ENCODE measurements around the gene RAB5B. TPM values are rescaled to one million over a fixed set of nuclear protein-coding genes. Genes with fewer than 3 reads are reported as not detected.

Gene RAB5B
- total RNA-seq = 62.1 TPM
- 100 to 1,000 TPM; 108 to 116 (median 113) TPM for polyA plus RNA-seq (ENCODE audit: insufficient read depth in 1 of 8, insufficient read length in 8 of 8, low replicate concordance in 1 of 8)
- long read RNA-seq, donor 1, full-length matches to known transcripts = 13 of 42 reads
- long read RNA-seq, donor 1, partial matches to known transcripts = 29 of 42 reads
- long read RNA-seq, donor 1, other reads (novel, unspliced or antisense) = 0 of 42 reads
- long read RNA-seq, donor 2, full-length matches to known transcripts = 3 of 3 reads
- long read RNA-seq, donor 2, partial matches to known transcripts = 0 of 3 reads
- long read RNA-seq, donor 2, other reads (novel, unspliced or antisense) = 0 of 3 reads
- long read RNA-seq, donor 3, full-length matches to known transcripts = 57 of 134 reads
- long read RNA-seq, donor 3, partial matches to known transcripts = 77 of 134 reads
- long read RNA-seq, donor 3, other reads (novel, unspliced or antisense) = 0 of 134 reads
- long read RNA-seq, donor 4, full-length matches to known transcripts = 17 of 55 reads
- long read RNA-seq, donor 4, partial matches to known transcripts = 38 of 55 reads
- long read RNA-seq, donor 4, other reads (novel, unspliced or antisense) = 0 of 55 reads
- long read RNA-seq, donor 5, full-length matches to known transcripts = 90 of 220 reads
- long read RNA-seq, donor 5, partial matches to known transcripts = 130 of 220 reads
- long read RNA-seq, donor 5, other reads (novel, unspliced or antisense) = 0 of 220 reads
- long read RNA-seq, donor 6, full-length matches to known transcripts = 49 of 168 reads
- long read RNA-seq, donor 6, partial matches to known transcripts = 119 of 168 reads
- long read RNA-seq, donor 6, other reads (novel, unspliced or antisense) = 0 of 168 reads
- long read RNA-seq, donor 7, full-length matches to known transcripts = 47 of 173 reads
- long read RNA-seq, donor 7, partial matches to known transcripts = 126 of 173 reads
- long read RNA-seq, donor 7, other reads (novel, unspliced or antisense) = 0 of 173 reads
- long read RNA-seq, donor 8, full-length matches to known transcripts = 33 of 165 reads
- long read RNA-seq, donor 8, partial matches to known transcripts = 132 of 165 reads
- long read RNA-seq, donor 8, other reads (novel, unspliced or antisense) = 0 of 165 reads
- long read RNA-seq, donor 9, full-length matches to known transcripts = 40 of 139 reads
- long read RNA-seq, donor 9, partial matches to known transcripts = 99 of 139 reads
- long read RNA-seq, donor 9, other reads (novel, unspliced or antisense) = 0 of 139 reads
- long read RNA-seq, donor 10, full-length matches to known transcripts = 42 of 131 reads
- long read RNA-seq, donor 10, partial matches to known transcripts = 89 of 131 reads
- long read RNA-seq, donor 10, other reads (novel, unspliced or antisense) = 0 of 131 reads
- long read RNA-seq, donor 11, full-length matches to known transcripts = 40 of 104 reads
- long read RNA-seq, donor 11, partial matches to known transcripts = 64 of 104 reads
- long read RNA-seq, donor 11, other reads (novel, unspliced or antisense) = 0 of 104 reads

- H3K4me1 ChIP-seq (ENCODE audit: control insufficient read depth, insufficient read depth, low read length) = peaks cover 13% of the 10 kb centered on the region
- no peaks in the 10 kb centered on the region for H3K9me3 ChIP-seq (replicated peaks; ENCODE audit: control insufficient read depth, low read depth, low read length)
- H3K4me3 ChIP-seq (ENCODE audit: low read length) = peak within 1 kb of the TSS; percentile 78
- H3K27me3 ChIP-seq (ENCODE audit: control insufficient read depth, insufficient read depth, low read length) = no peaks in the 10 kb centered on the region
- H3K36me3 ChIP-seq (ENCODE audit: control insufficient read depth, insufficient read depth, low read length) = peaks cover 33% of the 10 kb centered on the region
- peak within 1 kb of the TSS; percentile 98 for H3K27ac ChIP-seq (ENCODE audit: low read length)
- WGBS (ENCODE audit: insufficient coverage) = 0% methylated on average over 27 of the region's 39 CpGs
- DNase-seq = peak; percentile 100
These were observed at the start of gene RAB5B for GRCh38 chr12:55973599-55974307. TSS of gene RAB5B (plus strand) at chr12:55974078. CDS start at chr12:55986961, 12,883 bp downstream.

- peaks cover 19% of the 10 kb centered on the region for H3K4me1 ChIP-seq (ENCODE audit: control insufficient read depth, insufficient read depth, low read length)
These were observed 48.5 kb upstream of the RAB5B start for GRCh38 chr12:55925371-55925770.

GRCh38 chr12:55925870-55926737 lies 47.8 kb upstream of the RAB5B start:
- H3K4me1 ChIP-seq (ENCODE audit: control insufficient read depth, insufficient read depth, low read length) = peaks cover 26% of the 10 kb centered on the region
- DNase-seq = no peak
- H3K9me3 ChIP-seq (replicated peaks; ENCODE audit: control insufficient read depth, low read depth, low read length) = no peaks in the 10 kb centered on the region
- peak overlapping the region; percentile 98 for H3K27ac ChIP-seq (ENCODE audit: low read length)
- H3K36me3 ChIP-seq (ENCODE audit: control insufficient read depth, insufficient read depth, low read length) = peaks cover 7% of the 10 kb centered on the region
- H3K27me3 ChIP-seq (ENCODE audit: control insufficient read depth, insufficient read depth, low read length) = no peaks in the 10 kb centered on the region
- 0% methylated on average over 3 of the region's 10 CpGs for WGBS (ENCODE audit: insufficient coverage)
- peak overlapping the region; percentile 89 for H3K4me3 ChIP-seq (ENCODE audit: low read length)

More at GRCh38 chr12:55925371-55925770, 48.5 kb upstream of the RAB5B start:
- DNase-seq = no peak
- WGBS (ENCODE audit: insufficient coverage) = 92% methylated on average over 3 of the region's 4 CpGs
- Histone ChIP-seq H3K27ac (ENCODE audit: low read length) (no peak overlapping the region), H3K9me3 (replicated peaks; ENCODE audit: control insufficient read depth, low read depth, low read length) (no peaks in the 10 kb centered on the region), H3K36me3 (ENCODE audit: control insufficient read depth, insufficient read depth, low read length) (peaks cover 7% of the 10 kb centered on the region), H3K4me3 (ENCODE audit: low read length) (no peak overlapping the region), H3K27me3 (ENCODE audit: control insufficient read depth, insufficient read depth, low read length) (no peaks in the 10 kb centered on the region)

GRCh38 chr12:55926738-55927587 lies 46.9 kb upstream of the RAB5B start:
- Histone ChIP-seq H3K27ac (ENCODE audit: low read length) (peak overlapping the region; percentile 98), H3K4me1 (ENCODE audit: control insufficient read depth, insufficient read depth, low read length) (peaks cover 32% of the 10 kb centered on the region), H3K27me3 (ENCODE audit: control insufficient read depth, insufficient read depth, low read length) (no peaks in the 10 kb centered on the region), H3K9me3 (replicated peaks; ENCODE audit: control insufficient read depth, low read depth, low read length) (no peaks in the 10 kb centered on the region), H3K36me3 (ENCODE audit: control insufficient read depth, insufficient read depth, low read length) (peaks cover 4% of the 10 kb centered on the region), H3K4me3 (ENCODE audit: low read length) (peak overlapping the region; percentile 89)
- peak; percentile 97 for DNase-seq
- under 1% methylated on average over 31 of the region's 42 CpGs for WGBS (ENCODE audit: insufficient coverage)

- peaks cover 5% of the 10 kb centered on the region for H3K27me3 ChIP-seq (ENCODE audit: control insufficient read depth, insufficient read depth, low read length)
- peaks cover 40% of the 10 kb centered on the region for H3K4me1 ChIP-seq (ENCODE audit: control insufficient read depth, insufficient read depth, low read length)
- under 1% methylated on average over 38 of the region's 49 CpGs for WGBS (ENCODE audit: insufficient coverage)
- no peaks in the 10 kb centered on the region for H3K9me3 ChIP-seq (replicated peaks; ENCODE audit: control insufficient read depth, low read depth, low read length)
- no peaks in the 10 kb centered on the region for H3K36me3 ChIP-seq (ENCODE audit: control insufficient read depth, insufficient read depth, low read length)
- peak; percentile 87 for DNase-seq
- H3K27ac ChIP-seq (ENCODE audit: low read length) = peak within 1 kb of the TSS; percentile 98
- peak within 1 kb of the TSS; percentile 89 for H3K4me3 ChIP-seq (ENCODE audit: low read length)
These were observed 46.0 kb upstream of the RAB5B start, which contains the start of gene PYM1 for GRCh38 chr12:55927588-55928502. TSS of gene PYM1 (minus strand) at chr12:55927894. CDS start at chr12:55927761, 133 bp downstream.

- Histone ChIP-seq H3K4me3 (ENCODE audit: low read length) (no peak overlapping the region), H3K27ac (ENCODE audit: low read length) (no peak overlapping the region)
- 67% methylated on average over 2 of the region's 8 CpGs for WGBS (ENCODE audit: insufficient coverage)
These were observed 44.5 kb upstream of the RAB5B start for GRCh38 chr12:55929306-55929791.

GRCh38 chr12:55930771-55931316 lies 43.0 kb upstream of the RAB5B start, which contains the start of gene DGKA:
TSS of gene DGKA (plus strand) at chr12:55931162. CDS start at chr12:55936504, 5,342 bp downstream.
- Histone ChIP-seq H3K9me3 (replicated peaks; ENCODE audit: control insufficient read depth, low read depth, low read length) (no peaks in the 10 kb centered on the region), H3K36me3 (ENCODE audit: control insufficient read depth, insufficient read depth, low read length) (no peaks in the 10 kb centered on the region), H3K27me3 (ENCODE audit: control insufficient read depth, insufficient read depth, low read length) (peaks cover 11% of the 10 kb centered on the region), H3K4me1 (ENCODE audit: control insufficient read depth, insufficient read depth, low read length) (peaks cover 41% of the 10 kb centered on the region), H3K4me3 (ENCODE audit: low read length) (peak within 1 kb of the TSS; percentile 72), H3K27ac (ENCODE audit: low read length) (peak within 1 kb of the TSS; percentile 93)
- DNase-seq = peak; percentile 95
- no CpG with 5 or more reads among the region's 3 CpGs for WGBS (ENCODE audit: insufficient coverage)

More at GRCh38 chr12:55929306-55929791, 44.5 kb upstream of the RAB5B start:
- Histone ChIP-seq H3K36me3 (ENCODE audit: control insufficient read depth, insufficient read depth, low read length) (no peaks in the 10 kb centered on the region), H3K9me3 (replicated peaks; ENCODE audit: control insufficient read depth, low read depth, low read length) (no peaks in the 10 kb centered on the region), H3K27me3 (ENCODE audit: control insufficient read depth, insufficient read depth, low read length) (peaks cover 5% of the 10 kb centered on the region), H3K4me1 (ENCODE audit: control insufficient read depth, insufficient read depth, low read length) (peaks cover 40% of the 10 kb centered on the region)
- DNase-seq = peak; percentile 49

Data from muscle of leg (tissue), 16 donors.